Measurements from ENCODE around the gene FUZ.

FUZ gene

DNA sequence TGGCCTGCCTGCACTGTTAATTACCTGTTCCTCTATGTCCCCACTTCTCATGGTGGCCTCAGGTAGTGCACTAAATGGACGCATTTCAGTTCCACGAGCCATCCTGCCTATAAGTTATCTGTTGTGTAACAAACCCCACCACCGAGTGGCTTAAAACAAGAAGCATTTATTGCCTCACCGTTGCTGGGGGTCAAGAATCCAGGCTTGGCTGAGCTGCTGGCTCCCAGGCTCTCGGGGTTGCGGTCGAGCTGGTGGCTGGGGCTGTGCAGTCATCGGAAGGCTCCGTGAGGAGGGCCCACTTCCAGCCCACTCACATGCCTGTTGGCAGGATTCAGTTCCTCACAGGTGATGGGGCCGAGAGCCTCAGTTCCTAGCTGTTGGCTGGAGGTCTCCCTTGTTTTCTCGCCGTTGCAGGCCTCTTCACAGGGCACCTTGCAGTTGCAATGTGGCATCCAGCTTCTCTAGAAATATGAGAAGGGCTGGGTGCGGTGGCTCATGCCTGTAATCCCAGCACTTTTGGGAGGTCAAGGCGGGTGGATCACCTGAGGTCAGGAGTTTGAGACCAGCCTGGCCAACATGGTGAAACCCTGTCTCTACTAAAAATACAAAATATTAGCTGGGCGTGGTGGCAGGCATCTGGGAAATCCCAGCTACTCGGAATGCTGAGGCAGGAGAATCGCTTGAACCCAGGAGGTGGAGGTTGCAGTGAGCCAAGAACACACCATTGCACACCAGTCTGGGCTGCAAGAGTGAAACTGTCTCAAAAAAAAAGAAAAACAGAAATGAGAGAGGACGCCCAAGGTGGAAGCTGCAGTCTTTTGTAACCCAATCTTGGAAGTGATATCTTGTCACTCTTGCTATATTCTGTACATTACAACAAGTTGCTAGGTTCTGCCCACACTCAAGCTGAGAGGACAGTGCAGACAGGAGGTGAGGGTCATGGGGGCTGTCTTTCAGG lies 31.3 kb upstream of the FUZ start:
- H3K36me3 ChIP-seq (ENCODE audit: insufficient read depth, low read length): peaks cover 4% of the 10 kb centered on the region; the same call in 1 of the 2 replicates
- H3K4me3 ChIP-seq (ENCODE audit: low read length, poor library complexity, severe bottlenecking): no peak overlapping the region
- H3K27me3 ChIP-seq (ENCODE audit: insufficient read depth, low read length, poor library complexity, severe bottlenecking): no peaks in the 10 kb centered on the region
- no peak overlapping the region for H3K4me2 ChIP-seq (ENCODE audit: low read depth, low read length, poor library complexity, severe bottlenecking)
- H3K79me2 ChIP-seq (ENCODE audit: insufficient read depth, low read length): no peaks in the 10 kb centered on the region
- peaks cover 15% of the 10 kb centered on the region for H3K4me1 ChIP-seq (ENCODE audit: insufficient read depth, low read length, poor library complexity, severe bottlenecking)
- H3K9me2 ChIP-seq (replicated peaks; ENCODE audit: low read depth, low read length): no peaks in the 10 kb centered on the region
- no peaks in the 10 kb centered on the region for H3K9me3 ChIP-seq (ENCODE audit: insufficient read depth, low read depth, low read length)
- TF ChIP-seq, protein P1, sequence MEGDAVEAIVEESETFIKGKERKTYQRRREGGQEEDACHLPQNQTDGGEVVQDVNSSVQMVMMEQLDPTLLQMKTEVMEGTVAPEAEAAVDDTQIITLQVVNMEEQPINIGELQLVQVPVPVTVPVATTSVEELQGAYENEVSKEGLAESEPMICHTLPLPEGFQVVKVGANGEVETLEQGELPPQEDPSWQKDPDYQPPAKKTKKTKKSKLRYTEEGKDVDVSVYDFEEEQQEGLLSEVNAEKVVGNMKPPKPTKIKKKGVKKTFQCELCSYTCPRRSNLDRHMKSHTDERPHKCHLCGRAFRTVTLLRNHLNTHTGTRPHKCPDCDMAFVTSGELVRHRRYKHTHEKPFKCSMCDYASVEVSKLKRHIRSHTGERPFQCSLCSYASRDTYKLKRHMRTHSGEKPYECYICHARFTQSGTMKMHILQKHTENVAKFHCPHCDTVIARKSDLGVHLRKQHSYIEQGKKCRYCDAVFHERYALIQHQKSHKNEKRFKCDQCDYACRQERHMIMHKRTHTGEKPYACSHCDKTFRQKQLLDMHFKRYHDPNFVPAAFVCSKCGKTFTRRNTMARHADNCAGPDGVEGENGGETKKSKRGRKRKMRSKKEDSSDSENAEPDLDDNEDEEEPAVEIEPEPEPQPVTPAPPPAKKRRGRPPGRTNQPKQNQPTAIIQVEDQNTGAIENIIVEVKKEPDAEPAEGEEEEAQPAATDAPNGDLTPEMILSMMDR (conservative IDR thresholded peaks at IDR 0.05; ENCODE audit: low read length): no peak
- TF ChIP-seq EZH2phosphoT487 (IDR thresholded peaks at IDR 0.05; ENCODE audit: borderline replicate concordance): no peak
- no peak overlapping the region for H2AFZ ChIP-seq (ENCODE audit: low read length)
- H3K9ac ChIP-seq (ENCODE audit: low read depth, low read length, poor library complexity, severe bottlenecking): no peak overlapping the region
- H4K20me1 ChIP-seq (ENCODE audit: insufficient read depth, low read length, poor library complexity, severe bottlenecking): no peaks in the 10 kb centered on the region
- no peaks in the 10 kb centered on the region for H3F3A ChIP-seq (ENCODE audit: low read depth)

DNA sequence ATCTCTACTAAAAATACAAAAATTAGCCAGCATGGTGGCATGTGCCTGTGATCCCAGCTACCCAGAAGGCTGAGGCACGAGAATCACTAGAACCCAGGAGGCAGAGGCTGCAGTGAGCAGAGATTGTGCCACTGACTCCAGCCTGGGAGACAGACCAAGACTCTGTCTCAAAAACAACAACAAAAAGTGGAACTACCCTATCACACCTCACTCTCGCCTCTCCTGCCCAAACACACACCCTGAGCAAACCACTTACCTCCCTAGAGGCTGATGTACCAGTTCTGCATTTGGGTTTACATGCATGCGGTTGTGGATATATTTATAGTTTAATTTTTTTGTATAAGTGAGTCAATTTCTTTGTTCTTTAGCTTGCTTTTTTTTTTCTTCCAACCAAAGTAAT lies 30.2 kb upstream of the FUZ start:
- Histone ChIP-seq H3K4me2 (ENCODE audit: low read depth, low read length, poor library complexity, severe bottlenecking) (no peak overlapping the region), H3K9ac (ENCODE audit: low read depth, low read length, poor library complexity, severe bottlenecking) (no peak overlapping the region)

DNA sequence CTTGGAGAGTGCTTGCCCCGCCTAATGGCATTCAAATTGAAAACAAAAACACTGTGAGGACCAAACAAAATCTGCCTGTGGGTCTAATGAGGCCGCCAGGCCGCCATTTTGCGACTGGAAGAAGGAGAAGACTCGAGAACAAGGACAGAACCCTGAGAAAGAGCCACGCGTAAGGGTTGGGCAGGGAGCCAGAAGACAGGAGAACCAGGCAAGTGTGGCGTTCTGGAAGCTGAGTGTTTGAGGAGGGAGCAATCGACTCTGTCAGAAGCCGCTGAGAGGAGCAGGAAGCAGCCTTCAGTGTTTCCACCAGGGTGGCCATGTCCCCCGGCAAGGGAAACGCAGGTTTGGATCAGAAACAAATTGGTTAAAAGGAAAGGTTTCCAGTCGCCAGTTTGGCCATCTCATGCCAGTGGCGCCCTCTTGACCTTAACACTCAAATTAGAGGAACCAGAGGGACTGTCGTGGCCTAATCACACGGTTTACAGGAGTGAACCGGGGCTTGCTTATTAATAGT lies 27.7 kb upstream of the FUZ start:
- Histone ChIP-seq H3F3A (ENCODE audit: low read depth) (no peaks in the 10 kb centered on the region), H3K9ac (ENCODE audit: low read depth, low read length, poor library complexity, severe bottlenecking) (no peak overlapping the region), H3K36me3 (ENCODE audit: insufficient read depth, low read length) (peaks cover 17% of the 10 kb centered on the region; the same call in 1 of the 2 replicates), H3K9me2 (replicated peaks; ENCODE audit: low read depth, low read length) (no peaks in the 10 kb centered on the region), H3K27me3 (ENCODE audit: insufficient read depth, low read length, poor library complexity, severe bottlenecking) (no peaks in the 10 kb centered on the region), H2AFZ (ENCODE audit: low read length) (no peak overlapping the region), H4K20me1 (ENCODE audit: insufficient read depth, low read length, poor library complexity, severe bottlenecking) (no peaks in the 10 kb centered on the region), H3K4me2 (ENCODE audit: low read depth, low read length, poor library complexity, severe bottlenecking) (no peak overlapping the region), H3K4me1 (ENCODE audit: insufficient read depth, low read length, poor library complexity, severe bottlenecking) (no peaks in the 10 kb centered on the region), H3K4me3 (ENCODE audit: low read length, poor library complexity, severe bottlenecking) (no peak overlapping the region), H3K9me3 (ENCODE audit: insufficient read depth, low read depth, low read length) (no peaks in the 10 kb centered on the region), H3K79me2 (ENCODE audit: insufficient read depth, low read length) (no peaks in the 10 kb centered on the region)
- TF ChIP-seq, protein P1 (conservative IDR thresholded peaks at IDR 0.05; ENCODE audit: low read length): no peak
- TF ChIP-seq EZH2phosphoT487 (IDR thresholded peaks at IDR 0.05; ENCODE audit: borderline replicate concordance): no peak

More for the DNA sequence above, 30.2 kb upstream of the FUZ start:
- Histone ChIP-seq H3K9me2 (replicated peaks; ENCODE audit: low read depth, low read length) (no peaks in the 10 kb centered on the region), H3K36me3 (ENCODE audit: insufficient read depth, low read length) (peaks cover 9% of the 10 kb centered on the region; the same call in 1 of the 2 replicates), H3K79me2 (ENCODE audit: insufficient read depth, low read length) (no peaks in the 10 kb centered on the region), H3K4me1 (ENCODE audit: insufficient read depth, low read length, poor library complexity, severe bottlenecking) (peaks cover 5% of the 10 kb centered on the region), H3K4me3 (ENCODE audit: low read length, poor library complexity, severe bottlenecking) (no peak overlapping the region), H3K27me3 (ENCODE audit: insufficient read depth, low read length, poor library complexity, severe bottlenecking) (no peaks in the 10 kb centered on the region), H3F3A (ENCODE audit: low read depth) (no peaks in the 10 kb centered on the region), H2AFZ (ENCODE audit: low read length) (no peak overlapping the region), H3K9me3 (ENCODE audit: insufficient read depth, low read depth, low read length) (no peaks in the 10 kb centered on the region), H4K20me1 (ENCODE audit: insufficient read depth, low read length, poor library complexity, severe bottlenecking) (no peaks in the 10 kb centered on the region)
- TF ChIP-seq, protein P1 (conservative IDR thresholded peaks at IDR 0.05; ENCODE audit: low read length): no peak
- no peak for TF ChIP-seq EZH2phosphoT487 (IDR thresholded peaks at IDR 0.05; ENCODE audit: borderline replicate concordance)

Data from Loucy (cell line).